GM19467 (cell line): ENCODE measurements around the gene ALPI.
"Not testable (repeated sequence)": the region's sequence is repeated elsewhere in the genome, so short reads cannot be mapped to it uniquely, and the experiment has no call there.

Experiments
- ATAC-seq: cut with Tn5 transposase; IDR thresholded peaks from one replicate; pipeline ENCODE4 v1.9.1; 2021; ENCODE audit warnings: mild to moderate bottlenecking, moderate library complexity; ENCODE audit not compliant: unreplicated experiment

Gene ALPI

DNA sequence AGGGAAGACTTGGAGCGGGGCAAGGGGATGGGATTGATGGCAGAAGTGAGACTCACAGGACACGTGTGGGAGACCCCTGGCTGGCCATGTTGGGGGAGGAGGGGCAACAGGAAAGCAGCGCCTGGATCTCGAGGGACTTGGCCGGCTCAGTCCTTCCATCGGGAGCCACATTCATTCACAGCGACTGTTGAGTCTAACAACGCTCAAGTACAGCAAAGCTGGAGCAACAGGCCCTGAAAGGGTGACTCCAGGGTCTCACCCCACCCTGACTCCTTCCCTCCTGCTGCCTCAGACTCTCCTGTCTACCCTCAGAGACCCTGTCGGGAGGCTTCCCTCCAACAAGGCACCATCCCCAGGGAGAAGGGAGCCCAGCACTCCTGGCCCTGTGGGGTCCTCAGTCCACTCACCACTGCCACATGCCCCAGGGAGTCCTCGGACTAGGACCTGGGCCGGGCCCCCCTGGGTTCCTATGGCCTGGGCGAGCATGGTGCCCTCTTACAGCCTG lies 14.8 kb upstream of the ALPI start:
- ATAC-seq, result no peak

DNA sequence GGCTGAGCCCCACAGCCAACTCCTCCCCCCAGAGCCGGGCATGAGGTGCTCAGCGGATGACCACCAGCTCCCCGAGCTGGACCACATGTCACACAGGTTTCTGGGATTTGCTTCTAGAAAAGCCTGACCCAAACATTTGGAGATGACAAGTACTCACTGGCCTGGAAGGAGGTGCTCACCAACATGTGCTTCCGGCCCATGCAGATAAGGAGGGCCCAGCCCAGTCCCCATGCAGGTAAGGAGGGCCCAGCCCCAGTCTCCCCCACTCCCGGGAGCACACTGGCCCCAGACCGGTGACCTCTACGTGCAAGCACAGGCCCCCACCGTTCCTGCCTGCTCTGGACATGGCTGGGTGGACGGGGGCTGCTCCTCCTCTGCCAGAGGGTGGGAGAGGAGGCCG lies 14.0 kb upstream of the ALPI start:
- ATAC-seq, result not testable (repeated sequence)

DNA sequence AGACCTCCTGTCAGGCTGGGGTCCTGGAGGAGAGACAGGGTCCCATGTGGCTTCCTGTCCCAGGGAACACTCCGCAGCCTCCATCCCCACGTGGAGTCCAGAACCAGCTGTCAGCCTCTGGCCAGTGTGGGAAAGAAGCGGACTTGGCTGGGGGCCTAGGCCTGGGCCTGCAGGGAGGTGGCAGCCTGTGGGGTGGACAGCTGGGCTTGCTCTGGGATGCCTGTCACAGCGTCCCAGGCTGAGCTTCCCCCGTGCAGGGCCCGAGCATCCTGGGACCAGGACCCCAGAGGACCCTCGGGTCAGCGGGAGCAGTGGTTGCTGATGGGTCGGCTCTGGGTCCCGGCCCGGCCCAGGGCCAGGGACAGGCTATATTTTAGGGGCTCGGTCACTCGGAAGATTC lies 13.5 kb upstream of the ALPI start:
- ATAC-seq, result not testable (repeated sequence)

DNA sequence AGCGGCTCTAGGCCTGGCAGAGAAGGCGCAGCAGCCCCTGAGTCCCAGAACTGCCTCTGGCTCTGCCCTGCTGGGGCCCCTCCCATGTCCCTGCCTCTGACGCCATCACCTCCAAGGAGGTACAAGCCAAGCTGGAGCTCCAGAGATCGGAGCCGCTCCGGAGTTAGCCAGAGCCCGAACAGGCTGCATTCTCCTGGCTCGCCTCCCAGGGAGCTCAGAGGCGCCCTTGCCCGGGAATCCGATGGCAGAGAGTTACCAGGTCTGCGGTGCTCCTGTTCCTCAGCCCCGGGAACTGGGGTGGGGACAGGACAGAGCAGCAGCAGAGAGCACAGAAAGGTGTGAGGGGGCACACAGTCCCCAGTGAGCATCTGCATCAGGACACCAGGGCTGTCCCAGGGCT lies 12.9 kb upstream of the ALPI start:
- ATAC-seq, result not testable (repeated sequence)

DNA sequence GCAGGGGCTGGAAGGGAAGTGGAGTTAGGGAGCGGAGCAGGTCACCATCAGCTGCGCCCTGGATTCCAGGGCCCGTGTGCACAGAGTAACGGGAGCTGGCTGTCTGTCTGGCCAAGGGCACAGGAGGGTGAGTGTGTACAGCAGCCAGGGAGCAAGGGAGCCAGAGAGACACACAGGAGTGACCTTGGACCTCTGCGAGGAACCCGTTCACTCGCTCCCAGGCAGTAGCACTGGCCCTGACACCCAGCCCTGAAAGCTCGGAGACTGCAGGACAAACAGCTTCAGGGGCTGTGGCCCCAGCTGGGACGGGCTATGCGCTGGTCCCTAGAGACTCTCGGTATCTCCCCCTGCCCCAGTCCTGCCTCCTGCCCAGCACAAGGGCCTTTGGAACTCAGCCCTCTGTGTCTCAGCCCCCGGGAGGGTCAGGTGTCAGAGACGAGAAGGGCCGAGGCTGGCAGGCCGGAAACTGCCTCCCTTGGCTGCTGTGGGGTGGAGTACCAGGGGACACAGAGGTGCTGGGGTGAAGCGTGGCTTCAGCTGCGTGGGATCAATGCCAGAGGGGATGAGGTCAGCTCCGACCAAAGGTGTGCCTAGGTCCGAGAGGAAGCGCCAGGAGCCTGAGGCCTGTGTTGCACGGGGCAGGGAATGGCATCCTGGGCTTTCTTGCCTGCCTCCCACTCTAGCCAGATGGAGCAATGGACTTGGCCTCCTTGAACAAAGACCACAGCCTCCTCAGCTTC lies 12.1 kb upstream of the ALPI start:
- ATAC-seq, result not testable (repeated sequence)

DNA sequence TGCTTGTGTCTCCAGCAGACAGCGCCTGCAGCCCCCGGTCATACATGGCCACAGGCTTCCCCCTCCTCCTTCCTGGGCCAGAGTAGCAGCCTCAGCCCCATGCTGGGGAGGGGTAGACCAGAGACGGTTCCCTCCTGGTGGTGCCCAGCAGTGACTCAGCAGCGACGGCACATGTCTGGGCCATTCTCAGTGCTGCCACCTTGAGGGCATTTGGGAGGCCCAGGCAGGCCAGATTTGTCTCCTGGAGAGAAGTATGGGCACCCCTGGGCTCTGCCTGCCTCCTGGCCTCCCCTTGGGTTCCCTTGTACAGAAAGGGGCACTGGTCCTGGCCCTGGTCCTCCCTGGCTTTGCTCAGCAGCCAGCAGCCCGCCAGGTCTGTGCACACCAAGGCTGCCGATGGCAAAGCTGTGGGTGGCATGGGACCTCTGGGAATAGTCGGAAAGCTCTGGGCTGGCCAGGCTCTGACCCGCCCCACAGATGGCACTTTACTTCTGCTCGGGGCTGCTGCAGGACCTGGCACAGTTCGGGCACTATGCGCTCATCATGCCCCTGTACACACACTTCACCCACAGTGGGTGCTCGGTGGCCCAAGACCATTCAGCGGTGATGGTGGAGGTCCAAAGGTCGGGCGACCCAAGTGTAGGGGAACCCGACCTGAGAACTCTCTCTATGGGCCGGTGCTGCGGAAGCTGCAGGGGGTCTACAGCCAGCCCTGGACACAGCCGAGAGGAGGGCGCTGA lies 11.4 kb upstream of the ALPI start:
- ATAC-seq, result no peak

DNA sequence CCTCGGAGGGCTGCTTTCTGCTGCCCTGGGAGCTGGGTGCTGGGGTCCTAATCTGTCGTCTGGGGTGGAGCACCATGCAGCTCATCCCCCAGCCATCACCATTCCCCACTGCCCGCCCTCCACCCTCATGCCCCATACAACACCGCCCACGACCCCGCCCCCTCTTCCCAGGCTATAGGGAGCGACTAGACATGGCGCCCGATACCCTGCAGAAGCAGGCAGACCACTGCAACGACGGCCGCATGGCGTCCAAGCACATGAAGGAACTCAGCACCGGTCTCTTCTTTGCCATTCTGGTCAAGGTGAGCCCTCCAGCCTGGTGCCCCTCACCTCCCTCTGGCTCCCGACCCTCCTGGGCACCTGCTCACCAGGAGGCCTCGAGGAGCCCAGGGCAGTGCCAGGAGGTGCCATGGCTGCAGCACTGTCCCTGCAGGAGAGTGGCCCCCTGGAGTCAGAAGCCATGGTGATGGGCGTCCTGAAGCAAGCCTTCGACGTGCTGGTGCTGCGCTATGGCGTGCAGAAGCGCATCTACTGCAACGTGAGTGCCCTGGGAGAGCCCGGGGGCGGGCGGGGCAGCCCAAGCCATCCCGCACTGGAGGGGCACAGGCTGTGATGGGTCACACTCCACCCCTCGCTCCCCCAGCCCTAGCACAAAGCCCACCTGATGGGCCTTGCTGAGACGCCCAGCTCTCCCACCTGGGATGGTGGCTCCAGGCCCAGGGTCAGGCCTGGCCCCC lies 10.6 kb upstream of the ALPI start:
- not testable (repeated sequence) for ATAC-seq

DNA sequence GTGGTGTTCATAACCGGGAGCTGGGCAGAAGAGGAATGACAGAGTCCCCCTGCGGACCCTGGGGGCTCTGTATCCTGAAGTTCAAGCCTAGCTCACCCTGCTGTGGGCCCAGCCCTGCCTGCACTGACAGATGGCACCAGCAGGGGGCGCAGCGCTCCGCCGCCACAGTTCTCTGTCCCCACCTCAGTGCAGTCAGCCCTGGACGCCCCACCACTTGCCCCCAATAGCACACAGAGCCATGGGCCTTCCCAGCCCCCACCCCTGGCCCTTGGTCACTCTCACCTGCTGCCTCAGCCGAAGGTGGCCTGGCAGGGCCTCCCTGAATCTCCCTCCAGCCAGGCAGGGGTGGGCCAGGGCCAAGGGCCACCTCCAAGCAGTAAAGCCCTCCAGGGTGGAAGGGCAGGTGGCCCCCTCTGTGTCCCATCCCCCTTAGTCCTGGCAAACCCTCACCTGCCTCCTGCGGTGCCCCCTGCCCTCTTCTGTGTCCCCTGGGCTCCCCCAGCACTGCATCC lies 9.6 kb upstream of the ALPI start:
- not testable (repeated sequence) for ATAC-seq

DNA sequence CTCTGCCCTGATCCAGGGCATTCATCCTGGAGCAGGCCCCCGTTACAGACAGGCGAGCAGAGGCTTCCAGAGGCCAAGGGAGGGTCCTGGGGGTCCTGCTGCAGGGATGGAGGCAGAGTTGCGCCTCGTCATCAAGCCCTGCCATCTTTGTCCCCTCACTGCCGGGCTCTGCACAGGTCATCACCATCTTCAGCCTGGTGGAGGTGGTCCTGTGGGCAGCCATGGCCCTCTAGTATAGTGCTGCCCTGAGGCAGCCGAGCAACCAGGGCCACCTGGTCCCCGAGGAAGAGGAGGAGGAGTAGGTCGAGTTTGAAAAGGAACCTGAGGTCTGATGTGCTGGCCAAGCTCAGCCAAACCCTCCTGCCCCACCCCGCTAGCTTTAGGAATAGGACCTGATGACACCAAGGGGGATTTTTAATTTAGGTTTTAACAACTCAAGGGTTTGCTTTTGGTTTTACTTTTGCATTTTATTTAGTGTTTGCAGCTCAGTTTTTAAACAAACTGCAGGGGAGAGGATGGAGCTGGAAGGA lies 8.8 kb upstream of the ALPI start:
- ATAC-seq, result no peak

DNA sequence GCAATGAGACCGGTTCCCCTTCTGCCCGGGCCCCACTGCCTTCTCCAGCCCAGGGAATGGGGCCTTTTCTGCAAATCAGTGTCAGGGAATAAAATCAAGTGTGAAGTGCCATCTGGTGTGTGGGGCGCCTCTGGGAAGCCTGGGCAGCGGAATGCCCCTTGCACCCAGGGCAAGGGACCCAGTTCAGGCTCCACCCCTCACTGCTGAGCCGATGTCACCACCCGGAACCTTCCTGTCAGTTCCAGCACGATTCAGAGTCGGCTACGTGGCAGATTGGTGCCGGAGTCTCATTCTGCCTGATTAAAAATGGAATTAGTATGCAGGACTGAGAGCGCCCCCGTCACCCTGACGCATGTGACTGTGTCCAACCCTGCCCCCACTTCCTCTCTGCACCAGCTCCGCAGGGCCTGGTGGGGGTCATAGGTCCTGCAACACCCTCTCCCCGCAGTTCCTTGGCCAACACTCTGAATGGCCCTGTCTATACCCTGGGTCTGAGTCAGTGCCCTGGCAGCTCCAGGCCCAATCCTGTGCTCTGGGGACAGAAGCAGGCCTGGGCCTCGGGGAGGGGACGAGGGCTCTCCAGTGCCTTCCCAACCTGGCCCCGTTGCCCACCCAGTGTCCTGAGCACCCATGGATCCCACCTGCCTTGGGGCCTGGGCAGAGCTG lies 8.2 kb upstream of the ALPI start:
- no peak for ATAC-seq

DNA sequence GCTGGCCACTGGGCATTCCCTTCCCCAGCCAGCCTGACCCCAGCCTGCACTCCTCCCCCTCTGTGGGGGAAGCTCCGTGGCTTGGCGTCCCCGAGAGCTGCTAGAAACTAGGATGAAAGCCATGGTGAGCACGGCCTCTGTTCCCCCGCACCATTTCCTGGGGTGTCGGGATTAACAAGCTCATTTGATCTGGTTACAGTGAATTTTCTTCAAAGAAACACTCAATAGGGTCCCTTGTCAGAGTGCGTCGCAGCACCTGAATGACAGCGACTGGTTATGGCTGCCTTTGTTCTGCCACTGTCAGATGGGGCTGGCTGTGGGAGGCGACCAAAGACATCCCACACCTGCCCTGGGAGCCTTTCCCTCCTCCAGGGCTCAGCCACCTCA lies 7.7 kb upstream of the ALPI start:
- ATAC-seq, result no peak

DNA sequence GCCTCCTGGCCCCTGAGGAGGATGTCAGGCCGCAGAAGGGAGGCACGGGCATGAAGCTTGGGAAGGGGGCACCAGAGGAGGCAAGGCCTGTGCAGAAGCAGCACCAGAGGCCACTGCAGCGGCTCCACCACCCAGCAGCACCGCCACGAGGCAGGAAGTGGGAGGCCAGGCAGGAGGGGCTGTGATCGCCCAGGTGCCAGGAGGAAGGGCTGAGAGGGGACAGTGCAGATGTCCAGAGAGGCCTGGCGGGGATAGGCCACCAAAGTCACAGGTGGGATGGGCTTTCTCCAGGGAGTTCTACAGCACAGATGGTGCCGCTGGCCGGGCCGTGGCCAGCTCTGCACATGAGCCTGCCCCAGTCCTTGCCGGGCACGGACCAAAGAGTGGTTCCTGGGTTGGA lies 6.0 kb upstream of the ALPI start:
- no peak for ATAC-seq

DNA sequence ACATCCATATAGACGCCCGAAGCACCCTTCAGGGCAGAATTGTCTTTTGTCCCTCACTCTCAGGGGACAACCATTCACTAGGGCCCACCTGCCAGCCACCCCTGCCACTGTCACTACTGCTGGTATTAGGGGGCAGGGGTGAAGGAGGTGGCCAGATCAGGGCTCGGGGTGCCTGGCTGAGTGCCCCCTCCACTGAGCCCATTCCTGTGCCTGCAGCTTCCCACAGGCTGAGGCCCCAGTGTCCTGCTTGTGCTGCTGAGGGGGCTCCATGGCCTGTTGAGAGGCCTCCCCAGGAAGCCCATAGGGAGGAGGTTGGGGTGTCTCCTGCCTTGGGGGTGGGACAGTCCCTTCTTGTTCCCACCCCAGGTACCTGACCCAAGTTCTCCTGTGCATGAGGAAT lies 4.3 kb upstream of the ALPI start:
- not testable (repeated sequence) for ATAC-seq

DNA sequence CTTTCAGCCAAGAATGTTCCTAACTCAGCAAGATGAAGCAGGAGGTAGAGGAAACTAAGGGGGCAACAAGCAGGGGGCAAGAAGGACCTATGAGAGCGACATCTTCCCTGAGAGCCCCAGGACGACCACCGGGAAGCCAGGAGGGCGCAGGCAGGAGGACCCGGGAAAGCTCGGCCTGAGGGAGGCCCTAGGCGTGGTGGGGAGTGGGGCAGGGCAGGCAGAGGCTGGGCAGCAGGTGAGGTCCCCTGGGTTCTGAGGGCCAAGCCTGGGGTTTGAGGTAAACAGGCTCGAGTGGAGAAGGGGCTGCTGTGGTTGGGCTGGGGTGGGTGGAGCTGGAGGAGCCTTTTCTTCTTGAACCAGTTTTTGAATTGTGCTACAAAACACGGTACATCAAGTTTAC lies 1.3 kb upstream of the ALPI start:
- no peak for ATAC-seq

DNA sequence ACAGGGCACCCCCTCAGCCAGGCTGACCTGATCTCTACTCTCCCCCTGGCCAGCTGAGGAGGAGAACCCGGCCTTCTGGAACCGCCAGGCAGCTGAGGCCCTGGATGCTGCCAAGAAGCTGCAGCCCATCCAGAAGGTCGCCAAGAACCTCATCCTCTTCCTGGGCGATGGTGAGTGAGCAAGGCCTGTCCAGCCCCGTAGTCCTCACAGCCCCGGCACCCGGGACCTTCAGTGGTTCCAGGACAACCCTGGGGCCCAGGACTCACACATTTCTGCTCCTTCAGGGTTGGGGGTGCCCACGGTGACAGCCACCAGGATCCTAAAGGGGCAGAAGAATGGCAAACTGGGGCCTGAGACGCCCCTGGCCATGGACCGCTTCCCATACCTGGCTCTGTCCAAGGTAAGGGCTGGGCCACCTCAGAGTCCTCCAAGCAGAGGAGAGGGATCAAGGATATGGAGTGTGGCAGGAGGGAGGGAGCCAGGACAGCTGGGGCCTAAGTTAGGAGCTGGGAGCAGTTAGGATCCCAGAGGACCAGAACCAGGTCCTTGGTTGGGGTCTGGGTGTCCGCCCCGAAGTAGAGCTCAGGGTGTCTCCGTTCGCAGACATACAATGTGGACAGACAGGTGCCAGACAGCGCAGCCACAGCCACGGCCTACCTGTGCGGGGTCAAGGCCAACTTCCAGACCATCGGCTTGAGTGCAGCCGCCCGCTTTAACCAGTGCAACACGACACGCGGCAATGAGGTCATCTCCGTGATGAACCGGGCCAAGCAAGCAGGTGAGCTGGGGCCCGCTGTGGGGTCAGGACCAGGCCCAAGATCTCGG lies 555 bp downstream of the ALPI start:
- no peak for ATAC-seq

DNA sequence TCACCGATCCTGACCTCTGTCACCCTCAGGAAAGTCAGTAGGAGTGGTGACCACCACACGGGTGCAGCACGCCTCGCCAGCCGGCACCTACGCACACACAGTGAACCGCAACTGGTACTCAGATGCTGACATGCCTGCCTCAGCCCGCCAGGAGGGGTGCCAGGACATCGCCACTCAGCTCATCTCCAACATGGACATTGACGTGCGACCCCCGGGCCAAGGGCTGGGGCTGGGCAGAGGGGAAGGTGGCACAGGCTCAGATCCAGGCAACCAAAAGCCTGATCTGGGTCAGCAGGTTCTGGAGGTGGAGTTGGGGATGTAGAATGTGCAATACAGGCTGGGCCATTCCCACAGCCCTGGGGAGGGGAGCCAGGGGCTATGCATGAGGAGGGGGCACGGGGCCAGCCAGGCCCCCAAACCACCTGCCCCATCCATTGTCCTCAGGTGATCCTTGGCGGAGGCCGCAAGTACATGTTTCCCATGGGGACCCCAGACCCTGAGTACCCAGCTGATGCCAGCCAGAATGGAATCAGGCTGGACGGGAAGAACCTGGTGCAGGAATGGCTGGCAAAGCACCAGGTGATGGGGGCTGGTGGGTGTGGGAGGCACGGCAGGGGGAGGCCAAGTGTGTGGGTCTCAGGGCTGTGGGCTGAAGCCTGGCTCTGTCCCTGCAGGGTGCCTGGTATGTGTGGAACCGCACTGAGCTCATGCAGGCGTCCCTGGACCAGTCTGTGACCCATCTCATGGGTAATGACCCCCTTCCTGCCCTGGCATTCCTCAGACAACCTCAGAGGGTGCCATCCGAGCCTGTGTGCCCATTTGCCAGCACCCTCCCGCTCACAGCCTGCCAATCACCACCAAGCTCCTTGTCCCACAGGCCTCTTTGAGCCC lies 1.4 kb downstream of the ALPI start:
- ATAC-seq, result no peak

DNA sequence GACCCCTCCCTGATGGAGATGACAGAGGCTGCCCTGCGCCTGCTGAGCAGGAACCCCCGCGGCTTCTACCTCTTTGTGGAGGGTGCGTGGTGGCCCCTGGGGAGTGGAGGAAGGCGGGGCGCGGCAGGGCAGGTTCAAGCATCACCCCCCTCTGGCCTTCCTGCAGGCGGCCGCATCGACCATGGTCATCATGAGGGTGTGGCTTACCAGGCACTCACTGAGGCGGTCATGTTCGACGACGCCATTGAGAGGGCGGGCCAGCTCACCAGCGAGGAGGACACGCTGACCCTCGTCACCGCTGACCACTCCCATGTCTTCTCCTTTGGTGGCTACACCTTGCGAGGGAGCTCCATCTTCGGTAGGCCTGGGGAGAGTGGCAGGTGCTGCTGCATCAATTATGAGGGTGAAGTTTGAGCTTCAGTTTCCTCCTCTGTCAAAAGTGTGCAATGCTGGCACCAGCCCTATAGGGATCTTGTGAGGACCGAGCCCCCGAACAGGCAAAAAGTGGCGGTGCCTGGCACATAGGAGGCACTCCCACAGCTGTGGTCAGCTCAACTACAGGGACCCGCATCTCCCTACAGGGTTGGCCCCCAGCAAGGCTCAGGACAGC lies 2.2 kb downstream of the ALPI start:
- no peak for ATAC-seq

DNA sequence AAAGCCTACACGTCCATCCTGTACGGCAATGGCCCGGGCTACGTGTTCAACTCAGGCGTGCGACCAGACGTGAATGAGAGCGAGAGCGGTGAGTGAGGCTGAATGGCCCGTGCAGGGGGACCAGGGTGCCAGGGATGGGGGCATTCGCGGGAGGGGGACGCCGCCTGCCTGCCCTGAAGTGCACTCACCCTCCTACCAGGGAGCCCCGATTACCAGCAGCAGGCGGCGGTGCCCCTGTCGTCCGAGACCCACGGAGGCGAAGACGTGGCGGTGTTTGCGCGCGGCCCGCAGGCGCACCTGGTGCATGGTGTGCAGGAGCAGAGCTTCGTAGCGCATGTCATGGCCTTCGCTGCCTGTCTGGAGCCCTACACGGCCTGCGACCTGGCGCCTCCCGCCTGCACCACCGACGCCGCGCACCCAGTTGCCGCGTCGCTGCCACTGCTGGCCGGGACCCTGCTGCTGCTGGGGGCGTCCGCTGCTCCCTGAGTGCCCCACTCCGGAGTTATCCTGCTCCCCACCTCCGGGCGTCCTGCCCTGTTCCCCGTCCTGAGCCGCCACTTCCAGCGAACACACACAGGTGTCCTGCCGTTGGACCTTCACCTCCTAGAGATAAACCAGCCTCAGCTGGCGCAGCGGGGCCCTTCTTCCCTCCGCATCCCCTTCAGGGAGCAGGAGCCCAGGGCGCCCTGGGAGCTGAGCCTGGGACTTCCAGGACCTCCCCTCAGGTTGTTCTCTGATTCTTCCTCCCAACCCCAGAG lies 2.9 kb downstream of the ALPI start:
- no peak for ATAC-seq
